Measurements from ENCODE around the gene ZFP82.

Gene ZFP82

GRCh38 chr19:36441339-36441738 lies 22.9 kb upstream of the ZFP82 start:
- no peak overlapping the region for H3K4me2 ChIP-seq (ENCODE audit: low read length)
- no peak overlapping the region for H3K9ac ChIP-seq (ENCODE audit: low read length)
- H4K20me1 ChIP-seq (ENCODE audit: insufficient read depth, low read length): no peaks in the 10 kb centered on the region
- H3K4me1 ChIP-seq (ENCODE audit: low read length): no peaks in the 10 kb centered on the region
- no peak overlapping the region for H2AFZ ChIP-seq (ENCODE audit: low read depth, low read length)
- H3K4me3 ChIP-seq (ENCODE audit: low read length): no peak overlapping the region
- no peaks in the 10 kb centered on the region for H3K27me3 ChIP-seq (ENCODE audit: low read depth, low read length)
- TF ChIP-seq EZH2phosphoT487 (IDR thresholded peaks at IDR 0.05; ENCODE audit: low read depth) (no peak), CTCF (IDR thresholded peaks at IDR 0.05; ENCODE audit: low read depth, low read length) (no peak)
- peaks cover 7% of the 10 kb centered on the region for H3K9me3 ChIP-seq (ENCODE audit: insufficient read depth, low read length)
- H3K36me3 ChIP-seq (replicated peaks; ENCODE audit: low read depth, low read length): peaks cover 15% of the 10 kb centered on the region
- no peaks in the 10 kb centered on the region for H3K79me2 ChIP-seq (ENCODE audit: low read length)
- no peak overlapping the region for H3K27ac ChIP-seq (ENCODE audit: low read length)

- H3K36me3 ChIP-seq (replicated peaks; ENCODE audit: low read depth, low read length): no peaks in the 10 kb centered on the region
- H3K27me3 ChIP-seq (ENCODE audit: low read depth, low read length): no peaks in the 10 kb centered on the region
- no peak overlapping the region for H2AFZ ChIP-seq (ENCODE audit: low read depth, low read length)
- H3K9ac ChIP-seq (ENCODE audit: low read length): no peak overlapping the region
- H3K27ac ChIP-seq (ENCODE audit: low read length): no peak overlapping the region
- H3K9me3 ChIP-seq (ENCODE audit: insufficient read depth, low read length): no peaks in the 10 kb centered on the region
- TF ChIP-seq CTCF (IDR thresholded peaks at IDR 0.05; ENCODE audit: low read depth, low read length) (no peak), EZH2phosphoT487 (IDR thresholded peaks at IDR 0.05; ENCODE audit: low read depth) (no peak)
- H3K4me3 ChIP-seq (ENCODE audit: low read length): no peak overlapping the region
- no peaks in the 10 kb centered on the region for H3K79me2 ChIP-seq (ENCODE audit: low read length)
- H4K20me1 ChIP-seq (ENCODE audit: insufficient read depth, low read length): no peaks in the 10 kb centered on the region
- H3K4me1 ChIP-seq (ENCODE audit: low read length): no peaks in the 10 kb centered on the region
- H3K4me2 ChIP-seq (ENCODE audit: low read length): no peak overlapping the region
These were observed 18.1 kb upstream of the ZFP82 start for GRCh38 chr19:36436531-36436930.

GRCh38 chr19:36423925-36424324 lies 5.5 kb upstream of the ZFP82 start:
- H3K27me3 ChIP-seq (ENCODE audit: low read depth, low read length): no peaks in the 10 kb centered on the region
- peaks cover 2% of the 10 kb centered on the region; the same call in 1 of the 2 replicates for H3K4me1 ChIP-seq (ENCODE audit: low read length)
- no peaks in the 10 kb centered on the region for H4K20me1 ChIP-seq (ENCODE audit: insufficient read depth, low read length)
- H3K27ac ChIP-seq (ENCODE audit: low read length): no peak overlapping the region
- no peak for TF ChIP-seq CTCF (IDR thresholded peaks at IDR 0.05; ENCODE audit: low read depth, low read length)
- no peak for TF ChIP-seq EZH2phosphoT487 (IDR thresholded peaks at IDR 0.05; ENCODE audit: low read depth)
- no peaks in the 10 kb centered on the region for H3K79me2 ChIP-seq (ENCODE audit: low read length)
- no peak overlapping the region for H3K9ac ChIP-seq (ENCODE audit: low read length)
- no peak overlapping the region for H3K4me3 ChIP-seq (ENCODE audit: low read length)
- no peak overlapping the region for H3K4me2 ChIP-seq (ENCODE audit: low read length)
- no peaks in the 10 kb centered on the region for H3K36me3 ChIP-seq (replicated peaks; ENCODE audit: low read depth, low read length)
- H2AFZ ChIP-seq (ENCODE audit: low read depth, low read length): no peak overlapping the region
- H3K9me3 ChIP-seq (ENCODE audit: insufficient read depth, low read length): peaks cover 4% of the 10 kb centered on the region; the same call in 1 of the 2 replicates

GRCh38 chr19:36421749-36422481 lies 3.5 kb upstream of the ZFP82 start:
- Histone ChIP-seq H3K4me2 (ENCODE audit: low read length) (no peak overlapping the region), H3K27ac (ENCODE audit: low read length) (no peak overlapping the region), H3K36me3 (replicated peaks; ENCODE audit: low read depth, low read length) (peaks cover 7% of the 10 kb centered on the region), H4K20me1 (ENCODE audit: insufficient read depth, low read length) (no peaks in the 10 kb centered on the region), H2AFZ (ENCODE audit: low read depth, low read length) (no peak overlapping the region), H3K79me2 (ENCODE audit: low read length) (peaks cover 15% of the 10 kb centered on the region), H3K4me1 (ENCODE audit: low read length) (peaks cover 9% of the 10 kb centered on the region), H3K9ac (ENCODE audit: low read length) (no peak overlapping the region), H3K27me3 (ENCODE audit: low read depth, low read length) (no peaks in the 10 kb centered on the region), H3K4me3 (ENCODE audit: low read length) (no peak overlapping the region), H3K9me3 (ENCODE audit: insufficient read depth, low read length) (no peaks in the 10 kb centered on the region)
- no peak for TF ChIP-seq CTCF (IDR thresholded peaks at IDR 0.05; ENCODE audit: low read depth, low read length)
- TF ChIP-seq EZH2phosphoT487 (IDR thresholded peaks at IDR 0.05; ENCODE audit: low read depth): no peak
